ENCODE measurements around the gene YTHDF2.

GRCh38 chr1:28811766-28812668, 75.3 kb downstream of the YTHDF2 start, which contains the start of gene OPRD1:
- TF ChIP-seq ZSCAN18 (tag by site-specific recombination; IDR thresholded peaks at IDR 0.05) (no peak), CTCF (tag by site-specific recombination; IDR thresholded peaks at IDR 0.05) (no peak), GLI2 (tag by site-specific recombination; IDR thresholded peaks at IDR 0.05; ENCODE audit: borderline replicate concordance, low read depth) (no peak), ZNF791 (tag by site-specific recombination; IDR thresholded peaks at IDR 0.05) (no peak), ZBTB48 (tag by site-specific recombination; IDR thresholded peaks at IDR 0.05) (no peak), ATF2 (tag by site-specific recombination; IDR thresholded peaks at IDR 0.05; ENCODE audit: low read depth) (no peak), PRDM6 (tag by site-specific recombination; IDR thresholded peaks at IDR 0.05) (no peak), OVOL3 (tag by site-specific recombination; IDR thresholded peaks at IDR 0.05) (no peak), ZNF488 (tag by site-specific recombination; IDR thresholded peaks at IDR 0.05) (no peak), YY1 (tag by site-specific recombination; IDR thresholded peaks at IDR 0.05) (no peak)
